Vagina (tissue), 2 donors: ENCODE results near the gene SH2D3C.

Experiments
- POLR2A ChIP-seq, 2 donors: fragments of 450-650 bp; IDR thresholded peaks; one replicate each; pipeline ENCODE4 v1.6.1; 2017; ENCODE audit warnings: antibody characterized with exemption in 2 of 2, mild to moderate bottlenecking in 2 of 2, moderate library complexity in 2 of 2
- TF ChIP-seq, protein P1 (sequence below), 3 experiments: fragments of 450-650 bp in 2 of 3; fragments of 200-600 bp in 1 of 3; sonication (generic) in 1 of 3; IDR thresholded peaks; one replicate each; pipeline ENCODE4 v1.5.1; 2017 to 2019; ENCODE audit warnings: antibody characterized with exemption in 3 of 3, mild to moderate bottlenecking in 2 of 3, moderate library complexity in 2 of 3

- TF ChIP-seq, protein P1, sequence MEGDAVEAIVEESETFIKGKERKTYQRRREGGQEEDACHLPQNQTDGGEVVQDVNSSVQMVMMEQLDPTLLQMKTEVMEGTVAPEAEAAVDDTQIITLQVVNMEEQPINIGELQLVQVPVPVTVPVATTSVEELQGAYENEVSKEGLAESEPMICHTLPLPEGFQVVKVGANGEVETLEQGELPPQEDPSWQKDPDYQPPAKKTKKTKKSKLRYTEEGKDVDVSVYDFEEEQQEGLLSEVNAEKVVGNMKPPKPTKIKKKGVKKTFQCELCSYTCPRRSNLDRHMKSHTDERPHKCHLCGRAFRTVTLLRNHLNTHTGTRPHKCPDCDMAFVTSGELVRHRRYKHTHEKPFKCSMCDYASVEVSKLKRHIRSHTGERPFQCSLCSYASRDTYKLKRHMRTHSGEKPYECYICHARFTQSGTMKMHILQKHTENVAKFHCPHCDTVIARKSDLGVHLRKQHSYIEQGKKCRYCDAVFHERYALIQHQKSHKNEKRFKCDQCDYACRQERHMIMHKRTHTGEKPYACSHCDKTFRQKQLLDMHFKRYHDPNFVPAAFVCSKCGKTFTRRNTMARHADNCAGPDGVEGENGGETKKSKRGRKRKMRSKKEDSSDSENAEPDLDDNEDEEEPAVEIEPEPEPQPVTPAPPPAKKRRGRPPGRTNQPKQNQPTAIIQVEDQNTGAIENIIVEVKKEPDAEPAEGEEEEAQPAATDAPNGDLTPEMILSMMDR (IDR thresholded peaks at IDR 0.05): no peak
- TF ChIP-seq POLR2A (IDR thresholded peaks at IDR 0.05): no peak
Measured at GRCh38 chr9:127756233-127756632, 22.2 kb downstream of the SH2D3C start.
